Skeletal muscle satellite cell (primary cell): ENCODE data around the gene CMTM5. TPM values are rescaled to one million over a fixed set of nuclear protein-coding genes. Genes with fewer than 3 reads are reported as not detected.

Experiments used
- H3K27me3 ChIP-seq: 2 replicates; pipeline ENCODE4 v1.7.0; 2013; ENCODE audit warnings: low read length; ENCODE audit not compliant: control insufficient read depth, insufficient read depth
- H3K36me3 ChIP-seq: 2 replicates; pipeline ENCODE4 v1.7.0; 2013; ENCODE audit warnings: mild to moderate bottlenecking, control low read depth, low read length; ENCODE audit not compliant: insufficient read depth
- H3K4me1 ChIP-seq: 2 replicates; pipeline ENCODE4 v1.7.0; 2013; ENCODE audit warnings: low read length; ENCODE audit not compliant: control insufficient read depth, insufficient read depth
- H3K4me2 ChIP-seq: 2 replicates; pipeline ENCODE4 v1.7.0; 2013; ENCODE audit warnings: mild to moderate bottlenecking, low read length
- H3K4me3 ChIP-seq: 2 replicates; pipeline ENCODE4 v1.7.0; 2013; ENCODE audit warnings: low read length
- H3K9ac ChIP-seq: 2 replicates; pipeline ENCODE4 v1.7.0; 2013; ENCODE audit warnings: mild to moderate bottlenecking, low read depth, low read length, moderate library complexity
- H3K9me3 ChIP-seq: replicated peaks from 2 replicates; pipeline ENCODE4 v1.7.0; 2013; ENCODE audit warnings: mild to moderate bottlenecking, control low read depth, low read length
- total RNA-seq: library from RNA; depleted of rRNA; stranded (reverse); fragments of >200 nt; gene quantifications from 2 replicates; pipeline ENCODE4 v1.2.3, GENCODE V29; 2012; rRNA removed

CMTM5 gene
- total RNA-seq = not detected in 2 replicates

GRCh38 chr14:23376482-23377197, at the start of gene CMTM5:
Gene CMTM5, plus strand, starts transcription at chr14:23377046. Its CDS starts 206 bp downstream, at chr14:23377252.
- H3K27me3 ChIP-seq = peaks cover 51% of the 10 kb centered on the region
- no peaks in the 10 kb centered on the region for H3K9me3 ChIP-seq
- H3K36me3 ChIP-seq = no peaks in the 10 kb centered on the region
- H3K4me2 ChIP-seq = no peak within 1 kb of the TSS
- no peak within 1 kb of the TSS for H3K4me3 ChIP-seq
- no peak within 1 kb of the TSS for H3K9ac ChIP-seq
- no peaks in the 10 kb centered on the region for H3K4me1 ChIP-seq

GRCh38 chr14:23327947-23328744, 48.7 kb upstream of the CMTM5 start:
- no peak overlapping the region for H3K4me2 ChIP-seq
- peaks cover 4% of the 10 kb centered on the region for H3K4me1 ChIP-seq
- peaks cover 27% of the 10 kb centered on the region for H3K36me3 ChIP-seq
- no peak overlapping the region for H3K4me3 ChIP-seq
- no peak overlapping the region for H3K9ac ChIP-seq
- no peaks in the 10 kb centered on the region for H3K9me3 ChIP-seq
- peaks cover 3% of the 10 kb centered on the region for H3K27me3 ChIP-seq

GRCh38 chr14:23335623-23336022, 41.2 kb upstream of the CMTM5 start:
- H3K27me3 ChIP-seq = peaks cover 23% of the 10 kb centered on the region
- no peaks in the 10 kb centered on the region for H3K9me3 ChIP-seq
- H3K4me3 ChIP-seq = no peak overlapping the region
- H3K4me1 ChIP-seq = no peaks in the 10 kb centered on the region
- no peak overlapping the region for H3K9ac ChIP-seq
- no peaks in the 10 kb centered on the region for H3K36me3 ChIP-seq
- no peak overlapping the region for H3K4me2 ChIP-seq

- no peaks in the 10 kb centered on the region for H3K36me3 ChIP-seq
- H3K9ac ChIP-seq = no peak overlapping the region
- H3K9me3 ChIP-seq = no peaks in the 10 kb centered on the region
- H3K27me3 ChIP-seq = peaks cover 27% of the 10 kb centered on the region
- no peak overlapping the region for H3K4me3 ChIP-seq
- no peak overlapping the region for H3K4me2 ChIP-seq
- no peaks in the 10 kb centered on the region for H3K4me1 ChIP-seq
Observed at GRCh38 chr14:23339506-23340268, 37.2 kb upstream of the CMTM5 start.

GRCh38 chr14:23344481-23344880, 32.4 kb upstream of the CMTM5 start:
- H3K4me3 ChIP-seq = no peak overlapping the region
- H3K27me3 ChIP-seq = peaks cover 6% of the 10 kb centered on the region
- no peaks in the 10 kb centered on the region for H3K36me3 ChIP-seq
- H3K9me3 ChIP-seq = no peaks in the 10 kb centered on the region
- no peaks in the 10 kb centered on the region for H3K4me1 ChIP-seq
- no peak overlapping the region for H3K4me2 ChIP-seq
- H3K9ac ChIP-seq = no peak overlapping the region

GRCh38 chr14:23345987-23346692, 30.7 kb upstream of the CMTM5 start:
- no peak overlapping the region for H3K9ac ChIP-seq
- H3K36me3 ChIP-seq = no peaks in the 10 kb centered on the region
- H3K27me3 ChIP-seq = peaks cover 9% of the 10 kb centered on the region
- H3K4me2 ChIP-seq = no peak overlapping the region
- no peaks in the 10 kb centered on the region for H3K9me3 ChIP-seq
- no peaks in the 10 kb centered on the region for H3K4me1 ChIP-seq
- H3K4me3 ChIP-seq = no peak overlapping the region

GRCh38 chr14:23346693-23347405, 30.0 kb upstream of the CMTM5 start:
- H3K27me3 ChIP-seq = peaks cover 13% of the 10 kb centered on the region

GRCh38 chr14:23347406-23348296, 29.2 kb upstream of the CMTM5 start:
- peaks cover 8% of the 10 kb centered on the region for H3K27me3 ChIP-seq
- peaks cover 7% of the 10 kb centered on the region for H3K4me1 ChIP-seq
- no peak overlapping the region for H3K4me3 ChIP-seq
- no peak overlapping the region for H3K4me2 ChIP-seq
- H3K9me3 ChIP-seq = no peaks in the 10 kb centered on the region
- H3K9ac ChIP-seq = no peak overlapping the region
- no peaks in the 10 kb centered on the region for H3K36me3 ChIP-seq

More at GRCh38 chr14:23346693-23347405, 30.0 kb upstream of the CMTM5 start:
- H3K36me3 ChIP-seq = no peaks in the 10 kb centered on the region
- H3K9me3 ChIP-seq = no peaks in the 10 kb centered on the region
- peaks cover 3% of the 10 kb centered on the region for H3K4me1 ChIP-seq
- H3K4me2 ChIP-seq = no peak overlapping the region
- no peak overlapping the region for H3K4me3 ChIP-seq
- no peak overlapping the region for H3K9ac ChIP-seq

- Histone ChIP-seq H3K36me3 (no peaks in the 10 kb centered on the region), H3K4me2 (no peak overlapping the region), H3K4me3 (no peak overlapping the region), H3K4me1 (peaks cover 7% of the 10 kb centered on the region), H3K27me3 (peaks cover 11% of the 10 kb centered on the region), H3K9ac (no peak overlapping the region), H3K9me3 (no peaks in the 10 kb centered on the region)
Observed at GRCh38 chr14:23348297-23348655, 28.6 kb upstream of the CMTM5 start.
